Measurements from ENCODE around the gene IGF2BP2. TPM values are rescaled to one million over a fixed set of nuclear protein-coding genes. Genes with fewer than 3 reads are reported as not detected.

The IGF2BP2 gene
- total RNA-seq, 1 experiment from 2014 or later = 66.2 TPM

GRCh38 chr3:185784317-185784716 lies 40.5 kb downstream of the IGF2BP2 start:
- no TSS peak for BruUV-seq (replicated peaks)

GRCh38 chr3:185781759-185782158 lies 43.1 kb downstream of the IGF2BP2 start:
- H3K36me3 ChIP-seq (ENCODE audit: insufficient read depth, low read length, poor library complexity, severe bottlenecking) = no peaks in the 10 kb centered on the region
- H3K4me3 ChIP-seq (ENCODE audit: low read depth, low read length, poor library complexity, severe bottlenecking) = no peak overlapping the region
- H3K27me3 ChIP-seq (replicated peaks; ENCODE audit: insufficient read depth, low read depth, low read length, poor library complexity) = no peaks in the 10 kb centered on the region
- no peak overlapping the region for H3K27ac ChIP-seq (ENCODE audit: low read depth, low read length, poor library complexity, severe bottlenecking)
- ChIA-PET CTCF (no interaction called here), POLR2A (ENCODE audit: low non-redundant PET) (no interaction called here)
- H3K9me3 ChIP-seq (ENCODE audit: low read depth, low read length, poor library complexity, severe bottlenecking) = no peaks in the 10 kb centered on the region
- TF ChIP-seq EZH2 (IDR thresholded peaks at IDR 0.05; ENCODE audit: borderline replicate concordance, low read depth, low read length, poor library complexity, severe bottlenecking) = no peak
- TF ChIP-seq, protein P1, sequence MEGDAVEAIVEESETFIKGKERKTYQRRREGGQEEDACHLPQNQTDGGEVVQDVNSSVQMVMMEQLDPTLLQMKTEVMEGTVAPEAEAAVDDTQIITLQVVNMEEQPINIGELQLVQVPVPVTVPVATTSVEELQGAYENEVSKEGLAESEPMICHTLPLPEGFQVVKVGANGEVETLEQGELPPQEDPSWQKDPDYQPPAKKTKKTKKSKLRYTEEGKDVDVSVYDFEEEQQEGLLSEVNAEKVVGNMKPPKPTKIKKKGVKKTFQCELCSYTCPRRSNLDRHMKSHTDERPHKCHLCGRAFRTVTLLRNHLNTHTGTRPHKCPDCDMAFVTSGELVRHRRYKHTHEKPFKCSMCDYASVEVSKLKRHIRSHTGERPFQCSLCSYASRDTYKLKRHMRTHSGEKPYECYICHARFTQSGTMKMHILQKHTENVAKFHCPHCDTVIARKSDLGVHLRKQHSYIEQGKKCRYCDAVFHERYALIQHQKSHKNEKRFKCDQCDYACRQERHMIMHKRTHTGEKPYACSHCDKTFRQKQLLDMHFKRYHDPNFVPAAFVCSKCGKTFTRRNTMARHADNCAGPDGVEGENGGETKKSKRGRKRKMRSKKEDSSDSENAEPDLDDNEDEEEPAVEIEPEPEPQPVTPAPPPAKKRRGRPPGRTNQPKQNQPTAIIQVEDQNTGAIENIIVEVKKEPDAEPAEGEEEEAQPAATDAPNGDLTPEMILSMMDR (conservative IDR thresholded peaks at IDR 0.05; ENCODE audit: low read depth, low read length) = no peak
- peaks cover 13% of the 10 kb centered on the region for H3K4me1 ChIP-seq (ENCODE audit: insufficient read depth, low read length, poor library complexity, severe bottlenecking)
- intact Hi-C loops (cut with micrococcal nuclease; ENCODE audit: unreplicated experiment) = no loop called here
- DNase-seq (ENCODE audit: low spot score) = no peak
- BruUV-seq (replicated peaks) = no TSS peak

More at GRCh38 chr3:185784317-185784716, 40.5 kb downstream of the IGF2BP2 start:
- ChIA-PET POLR2A (ENCODE audit: low non-redundant PET) (no interaction called here), CTCF (no interaction called here)
- no peak for TF ChIP-seq EZH2 (IDR thresholded peaks at IDR 0.05; ENCODE audit: borderline replicate concordance, low read depth, low read length, poor library complexity, severe bottlenecking)
- TF ChIP-seq, protein P1 (conservative IDR thresholded peaks at IDR 0.05; ENCODE audit: low read depth, low read length) = no peak
- no peak for DNase-seq (ENCODE audit: low spot score)
- no peak overlapping the region for H3K4me3 ChIP-seq (ENCODE audit: low read depth, low read length, poor library complexity, severe bottlenecking)
- H3K27me3 ChIP-seq (replicated peaks; ENCODE audit: insufficient read depth, low read depth, low read length, poor library complexity) = no peaks in the 10 kb centered on the region
- no peaks in the 10 kb centered on the region for H3K9me3 ChIP-seq (ENCODE audit: low read depth, low read length, poor library complexity, severe bottlenecking)
- H3K4me1 ChIP-seq (ENCODE audit: insufficient read depth, low read length, poor library complexity, severe bottlenecking) = peaks cover 4% of the 10 kb centered on the region
- no peak overlapping the region for H3K27ac ChIP-seq (ENCODE audit: low read depth, low read length, poor library complexity, severe bottlenecking)
- H3K36me3 ChIP-seq (ENCODE audit: insufficient read depth, low read length, poor library complexity, severe bottlenecking) = no peaks in the 10 kb centered on the region
- intact Hi-C loops (cut with micrococcal nuclease; ENCODE audit: unreplicated experiment) = no loop called here

GRCh38 chr3:185779461-185779860 lies 45.4 kb downstream of the IGF2BP2 start:
- no peak for TF ChIP-seq EZH2 (IDR thresholded peaks at IDR 0.05; ENCODE audit: borderline replicate concordance, low read depth, low read length, poor library complexity, severe bottlenecking)
- TF ChIP-seq, protein P1 (conservative IDR thresholded peaks at IDR 0.05; ENCODE audit: low read depth, low read length) = no peak
- Histone ChIP-seq H3K36me3 (ENCODE audit: insufficient read depth, low read length, poor library complexity, severe bottlenecking) (no peaks in the 10 kb centered on the region), H3K9me3 (ENCODE audit: low read depth, low read length, poor library complexity, severe bottlenecking) (no peaks in the 10 kb centered on the region), H3K4me3 (ENCODE audit: low read depth, low read length, poor library complexity, severe bottlenecking) (no peak overlapping the region), H3K27me3 (replicated peaks; ENCODE audit: insufficient read depth, low read depth, low read length, poor library complexity) (no peaks in the 10 kb centered on the region), H3K4me1 (ENCODE audit: insufficient read depth, low read length, poor library complexity, severe bottlenecking) (peaks cover 13% of the 10 kb centered on the region), H3K27ac (ENCODE audit: low read depth, low read length, poor library complexity, severe bottlenecking) (no peak overlapping the region)
- DNase-seq (ENCODE audit: low spot score) = no peak
- POLR2A ChIA-PET (ENCODE audit: low non-redundant PET) = interaction anchor here (0.7 kb wide), 1 partner anchor 9 kb away, joined by 8 read pairs; no protein-coding TSS in a partner anchor
- BruUV-seq (replicated peaks) = no TSS peak
- intact Hi-C loops (cut with micrococcal nuclease; ENCODE audit: unreplicated experiment) = loop anchor here (2.0 kb wide), 1 partner anchor 17 kb away; no protein-coding TSS in a partner anchor
- CTCF ChIA-PET = interaction anchor here (1.5 kb wide), 1 partner anchor 11 kb away, joined by 5 read pairs; no protein-coding TSS in a partner anchor

Data from A673 (cell line).